Posterior vena cava (tissue), 2 donors: Measurements from ENCODE around the gene F7. TPM values are rescaled to one million over a fixed set of nuclear protein-coding genes. Genes with fewer than 3 reads are reported as not detected.

Experiments used
- DNase-seq: peaks from one replicate; pipeline ENCODE4 v3.0.0-alpha.2; 2020; ENCODE audit warnings: low spot score
- intact Hi-C, 2 donors: fragments of 100-400 bp; cut with DNase I; formaldehyde crosslinking; loops; one replicate each; pipeline versions ENCODE4 v1.14.1 to v1.14.2; 2022 to 2023
- total RNA-seq, 2 donors: library from RNA; stranded (reverse); fragmentation: NEBNext Ultra II Directional; extraction: Animal tissue kit (Norgen Biotek cat#: 25700); gene quantifications; one replicate each; pipeline ENCODE4 v1.2.1, GENCODE V29; 2021
- donor health status: DM: yes; HTN: yes; CAD: no.
- donor health status: DM: yes; HTN: yes; CAD: no.

The F7 gene
- total RNA-seq, 2 donors from 2014 or later, result 0.10 TPM; not detected in 1

DNA sequence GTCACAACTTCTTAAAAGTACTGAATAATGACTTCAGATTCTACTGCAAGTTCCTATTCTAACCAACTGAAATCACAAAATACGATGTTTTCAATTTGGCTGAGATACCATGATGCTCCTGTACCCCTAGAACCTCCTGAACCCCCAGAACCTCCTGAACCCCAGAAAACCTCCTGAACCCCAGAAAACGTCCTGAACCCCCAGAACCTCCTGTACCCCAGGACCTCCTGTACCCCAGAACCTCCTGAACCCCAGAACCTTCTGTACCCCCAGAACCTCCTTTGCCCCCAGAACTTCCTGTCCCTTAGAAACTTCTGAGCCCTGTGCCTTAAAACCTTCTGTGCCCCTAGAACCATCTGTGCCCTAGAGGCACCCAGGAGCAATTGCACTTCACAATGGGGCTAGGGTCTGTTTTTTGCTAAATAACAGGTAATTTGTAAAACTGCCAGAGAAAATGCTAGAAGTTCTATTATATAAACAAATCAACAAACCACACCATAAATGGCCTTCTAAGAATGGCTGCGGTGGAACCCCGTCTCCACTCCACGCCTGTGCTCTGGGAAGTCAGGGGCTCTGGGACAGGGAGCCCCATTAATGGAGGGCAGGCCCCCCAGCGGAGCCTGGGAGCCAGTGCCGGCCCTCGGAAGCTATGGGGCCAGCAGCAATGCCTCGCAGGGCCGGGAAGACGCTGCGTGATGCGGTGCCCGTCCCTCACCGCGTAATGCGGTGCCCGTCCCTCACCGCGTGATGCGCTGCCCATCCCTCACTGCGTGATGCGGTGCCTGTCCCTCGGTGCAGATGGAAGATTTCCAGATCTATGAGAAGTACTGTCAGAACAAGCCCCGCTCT, 21.3 kb upstream of the F7 start:
- DNase-seq, result peak; percentile 48
- intact Hi-C loops, result no loop called here

DNA sequence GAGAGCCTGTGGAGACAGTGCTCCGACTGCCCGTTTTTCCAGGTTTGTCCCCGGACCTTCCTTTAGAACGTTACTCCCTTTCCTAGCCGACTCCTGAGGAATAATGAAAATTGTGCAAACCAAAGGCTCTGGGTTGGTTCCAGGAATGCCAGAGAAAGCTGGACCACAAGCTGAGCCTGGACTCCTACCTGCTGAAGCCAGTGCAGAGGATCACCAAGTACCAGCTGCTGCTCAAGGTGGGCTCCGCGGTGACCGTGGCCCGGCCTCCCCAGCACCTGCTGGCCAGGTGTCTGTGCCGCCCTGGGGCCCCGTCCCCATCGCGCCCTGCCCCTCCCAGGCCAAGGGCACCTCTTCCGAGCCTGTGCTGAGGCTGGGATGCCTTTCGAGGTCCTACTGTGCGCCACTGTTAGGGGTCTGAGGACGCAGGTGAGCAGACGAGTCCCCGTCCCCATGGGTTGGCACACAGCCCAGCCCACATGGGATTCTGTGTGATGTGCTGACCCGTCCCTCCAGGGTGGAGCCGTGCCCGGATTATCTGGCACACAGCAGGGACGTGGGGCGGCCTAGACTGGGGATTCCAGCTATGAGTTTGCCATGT, 20.5 kb upstream of the F7 start:
- intact Hi-C loops, result no loop called here

DNA sequence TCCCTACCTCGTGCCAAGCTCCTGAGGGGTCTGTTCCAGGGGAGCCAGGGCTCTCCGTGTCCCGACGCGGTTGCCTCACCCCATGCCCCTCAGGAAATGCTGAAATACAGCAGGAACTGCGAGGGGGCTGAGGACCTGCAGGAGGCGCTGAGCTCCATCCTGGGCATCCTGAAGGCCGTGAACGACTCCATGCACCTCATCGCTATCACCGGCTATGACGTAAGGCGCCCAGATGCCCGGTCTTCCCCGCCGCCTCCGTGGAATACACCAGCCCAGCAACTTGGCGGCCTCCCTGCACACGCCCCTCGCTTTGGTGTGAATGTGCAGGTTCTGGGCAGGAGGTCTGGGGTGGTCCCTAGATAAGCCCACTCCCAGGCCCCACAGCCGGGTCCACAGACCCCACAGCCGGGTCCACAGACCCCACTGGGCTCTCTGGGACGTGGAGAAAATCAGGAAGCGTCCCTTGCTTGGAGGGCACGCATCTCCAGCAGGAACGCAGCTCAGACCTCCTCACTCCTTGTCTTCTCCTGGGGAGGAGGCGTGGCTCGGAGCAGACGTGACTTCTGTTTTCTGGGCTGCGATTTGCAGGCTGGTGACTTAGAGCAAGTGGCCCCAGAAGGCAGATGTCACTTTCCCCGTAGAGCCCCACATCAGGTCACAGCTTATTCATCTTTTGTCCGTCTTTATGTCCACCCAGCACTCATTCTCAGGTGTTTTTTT, 19.4 kb upstream of the F7 start:
- intact Hi-C loops, result no loop called here
- peak; percentile 71 for DNase-seq

More for the DNA sequence above, 20.5 kb upstream of the F7 start:
- peak; percentile 81 for DNase-seq

DNA sequence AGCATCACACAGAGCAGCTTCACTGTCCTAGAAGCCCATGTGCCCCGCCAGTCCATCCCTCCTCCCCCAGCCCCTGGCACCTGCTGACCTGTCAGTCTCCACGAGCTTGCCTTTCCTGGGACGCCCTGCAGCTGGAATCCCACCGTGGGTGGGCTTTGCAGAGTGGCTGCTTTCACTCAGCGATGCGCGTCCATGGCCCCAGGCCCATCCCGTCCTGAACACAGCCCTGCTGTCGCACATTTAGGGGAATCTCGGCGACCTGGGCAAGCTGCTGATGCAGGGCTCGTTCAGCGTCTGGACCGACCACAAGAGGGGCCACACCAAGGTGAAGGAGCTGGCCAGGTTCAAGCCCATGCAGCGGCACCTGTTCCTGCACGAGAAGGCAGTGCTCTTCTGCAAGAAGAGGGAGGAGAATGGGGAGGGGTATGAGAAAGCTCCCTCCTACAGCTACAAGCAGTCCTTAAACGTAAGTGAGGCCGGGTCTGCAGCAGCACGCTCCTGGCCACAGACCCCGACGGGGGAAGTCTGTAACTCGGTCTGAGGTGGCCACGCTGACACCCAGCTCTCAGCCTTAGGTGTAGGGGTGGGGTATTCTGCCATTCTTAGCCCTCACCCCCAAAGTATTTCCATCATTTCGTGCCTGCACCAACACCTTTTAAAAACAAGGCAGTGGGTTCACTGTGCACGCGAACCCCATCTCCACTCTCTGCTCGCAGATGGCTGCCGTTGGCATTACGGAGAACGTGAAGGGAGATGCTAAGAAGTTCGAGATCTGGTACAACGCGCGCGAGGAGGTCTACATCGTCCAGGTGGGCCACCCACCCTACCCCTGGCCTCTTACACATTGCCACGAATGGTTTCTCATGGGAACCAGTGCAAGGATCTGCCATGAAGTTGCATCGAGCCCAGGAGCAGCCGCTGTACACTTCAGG, 18.3 kb upstream of the F7 start:
- intact Hi-C loops, result no loop called here
- DNase-seq, result peak; percentile 74

DNA sequence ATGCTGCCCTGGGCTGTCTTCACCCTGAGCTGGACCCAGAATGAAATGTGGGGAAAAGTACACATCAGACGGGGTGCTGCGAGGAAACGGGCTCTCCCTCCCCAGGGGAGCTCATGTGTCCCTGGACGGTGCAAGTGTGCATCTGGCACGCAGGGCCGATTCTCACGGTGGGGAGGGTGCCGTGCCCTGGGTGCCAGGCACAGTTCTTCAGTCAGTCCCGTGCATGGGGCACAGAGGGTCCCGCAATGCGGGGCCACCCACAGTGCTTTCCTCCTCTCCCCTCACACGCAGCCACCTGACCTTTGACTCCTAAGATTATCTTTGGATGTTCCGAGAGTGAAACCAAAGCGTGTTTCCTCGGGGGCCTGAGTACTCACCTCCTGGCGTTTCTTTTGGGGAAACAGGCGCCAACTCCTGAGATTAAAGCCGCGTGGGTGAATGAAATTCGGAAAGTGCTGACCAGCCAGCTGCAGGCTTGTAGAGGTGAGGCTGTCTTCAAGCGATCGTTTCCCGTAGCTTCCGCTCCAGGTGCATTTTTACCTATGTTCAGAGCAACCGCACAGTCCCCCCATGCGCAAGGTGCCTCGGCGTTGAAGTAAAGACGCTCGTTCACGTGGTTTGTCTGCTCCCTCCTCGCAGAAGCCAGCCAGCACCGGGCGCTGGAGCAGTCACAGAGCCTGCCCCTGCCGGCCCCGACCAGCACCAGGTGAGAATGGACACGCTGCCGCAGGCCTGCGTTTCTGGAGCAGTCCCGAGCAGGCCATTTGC, 17.5 kb upstream of the F7 start:
- intact Hi-C loops, result no loop called here
- DNase-seq, result peak; percentile 57

DNA sequence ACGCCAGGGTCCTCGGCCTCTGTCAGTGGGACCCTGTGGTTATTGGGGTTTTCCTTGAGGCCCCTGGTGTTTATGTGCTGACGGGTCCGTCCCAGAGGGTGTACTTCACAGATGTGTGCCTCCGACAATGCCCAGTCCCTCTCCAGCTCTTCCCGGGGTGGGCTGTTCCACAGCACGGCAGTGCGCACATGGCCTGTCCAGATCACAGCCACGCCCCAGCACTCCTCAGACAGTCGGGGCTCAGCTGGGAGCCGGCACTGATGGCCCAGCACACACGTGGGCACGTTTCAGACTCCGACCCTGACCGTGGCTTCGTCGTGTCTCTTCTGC, 16.9 kb upstream of the F7 start:
- DNase-seq, result peak; percentile 73
- intact Hi-C loops, result no loop called here

DNA sequence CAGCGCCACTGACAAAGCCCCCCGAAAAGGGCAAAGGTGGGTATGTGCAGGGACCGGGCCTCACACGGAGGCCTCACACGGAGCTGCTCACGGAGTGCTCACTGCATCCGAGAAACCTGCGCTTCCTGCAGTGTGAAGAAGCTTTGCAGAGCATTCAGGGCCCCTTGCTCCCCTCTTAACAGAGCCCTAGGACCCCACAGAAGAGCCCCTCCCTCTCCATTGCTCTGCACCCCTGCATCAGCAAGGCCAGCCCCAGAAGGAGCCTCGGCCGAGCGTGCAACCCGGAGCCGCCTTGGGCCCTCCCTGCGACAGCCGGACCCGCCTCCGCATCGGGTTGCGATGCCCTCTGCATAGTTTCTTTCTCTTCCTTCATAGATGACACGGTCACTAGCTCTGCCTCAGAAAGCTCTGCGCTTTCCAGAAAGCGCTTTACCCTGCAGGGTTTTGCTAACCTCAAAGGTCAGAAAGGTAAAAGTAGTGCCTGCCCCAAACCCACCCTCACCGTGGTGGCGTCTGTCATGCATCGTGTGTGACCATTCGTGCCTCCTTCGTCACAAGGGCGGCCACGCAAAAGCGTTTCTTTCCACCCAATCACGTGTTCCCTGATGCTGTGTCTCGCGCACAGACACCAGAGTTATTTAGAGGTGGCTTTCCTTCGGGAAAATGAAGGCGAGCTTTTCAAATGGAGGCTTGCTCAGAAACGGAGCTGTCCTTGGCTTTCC, 15.7 kb upstream of the F7 start:
- intact Hi-C loops, result no loop called here
- DNase-seq, result peak; percentile 48

DNA sequence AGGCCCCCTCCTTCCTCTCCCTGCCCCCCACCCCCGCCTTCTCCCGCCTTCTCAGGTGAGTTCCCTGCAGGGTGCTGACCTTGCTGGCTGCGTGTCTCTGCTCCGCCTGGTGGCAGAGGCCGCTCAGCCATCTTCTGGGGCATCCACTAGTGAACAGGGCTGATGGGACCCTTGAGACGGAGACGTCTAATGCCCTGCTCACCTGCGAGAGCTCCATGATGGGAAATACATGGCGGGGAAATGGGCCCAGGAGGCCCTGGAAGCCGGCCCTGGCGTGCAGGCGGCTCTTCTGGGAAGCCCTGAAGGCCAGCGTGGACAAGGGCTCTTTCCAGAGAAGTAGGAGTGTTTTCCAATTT, 15.2 kb upstream of the F7 start:
- intact Hi-C loops, result no loop called here
- no peak for DNase-seq

DNA sequence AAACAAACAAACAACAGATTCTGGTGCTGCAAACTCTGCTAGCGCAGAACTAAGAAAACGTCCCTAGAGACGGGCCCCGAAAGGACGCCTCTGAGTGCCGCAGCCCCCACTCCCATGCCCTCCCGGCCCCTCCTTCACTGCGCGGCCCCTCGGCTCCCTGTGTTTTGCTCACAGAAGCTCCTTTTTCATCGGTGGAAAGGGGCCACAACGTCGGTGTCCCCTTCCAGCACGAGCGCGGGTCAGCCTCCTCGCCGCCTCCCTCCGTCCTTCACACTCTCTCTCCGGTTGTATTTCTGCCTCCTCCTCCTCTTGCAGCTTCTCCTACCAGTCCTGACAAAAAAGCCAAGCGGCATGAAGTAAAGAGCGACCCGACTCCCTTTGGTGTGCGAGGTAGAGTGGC, 14.8 kb upstream of the F7 start:
- intact Hi-C loops, result no loop called here
- DNase-seq, result peak; percentile 48

DNA sequence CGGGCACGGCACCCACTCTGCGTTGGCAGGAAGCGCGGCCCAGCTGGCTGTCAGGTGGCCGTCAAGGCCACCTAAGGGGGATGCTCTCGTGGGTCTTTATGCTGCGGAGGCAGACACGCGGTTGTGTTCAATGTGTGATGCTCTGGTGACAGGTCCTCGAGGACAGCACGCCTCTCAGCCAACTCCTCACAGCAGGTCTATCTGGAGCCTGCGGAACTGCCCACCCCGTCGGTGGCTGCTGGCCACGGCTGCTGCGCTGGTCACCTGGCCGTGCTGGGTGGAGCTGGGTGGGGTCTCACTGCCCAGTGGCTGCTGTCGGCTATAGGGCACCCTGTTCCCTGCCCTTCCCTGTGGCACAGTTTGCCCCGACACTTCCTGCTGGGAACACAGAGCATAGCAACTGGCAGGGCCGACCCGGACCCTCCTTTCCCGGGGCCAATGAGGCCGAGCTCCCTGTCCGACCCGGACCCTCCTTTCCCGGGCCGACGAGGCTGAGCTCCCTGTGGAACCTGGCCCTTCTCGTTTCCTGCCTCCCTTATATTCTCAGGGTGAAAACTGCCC, 14.3 kb upstream of the F7 start:
- DNase-seq, result peak; percentile 76
- intact Hi-C loops, result no loop called here

DNA sequence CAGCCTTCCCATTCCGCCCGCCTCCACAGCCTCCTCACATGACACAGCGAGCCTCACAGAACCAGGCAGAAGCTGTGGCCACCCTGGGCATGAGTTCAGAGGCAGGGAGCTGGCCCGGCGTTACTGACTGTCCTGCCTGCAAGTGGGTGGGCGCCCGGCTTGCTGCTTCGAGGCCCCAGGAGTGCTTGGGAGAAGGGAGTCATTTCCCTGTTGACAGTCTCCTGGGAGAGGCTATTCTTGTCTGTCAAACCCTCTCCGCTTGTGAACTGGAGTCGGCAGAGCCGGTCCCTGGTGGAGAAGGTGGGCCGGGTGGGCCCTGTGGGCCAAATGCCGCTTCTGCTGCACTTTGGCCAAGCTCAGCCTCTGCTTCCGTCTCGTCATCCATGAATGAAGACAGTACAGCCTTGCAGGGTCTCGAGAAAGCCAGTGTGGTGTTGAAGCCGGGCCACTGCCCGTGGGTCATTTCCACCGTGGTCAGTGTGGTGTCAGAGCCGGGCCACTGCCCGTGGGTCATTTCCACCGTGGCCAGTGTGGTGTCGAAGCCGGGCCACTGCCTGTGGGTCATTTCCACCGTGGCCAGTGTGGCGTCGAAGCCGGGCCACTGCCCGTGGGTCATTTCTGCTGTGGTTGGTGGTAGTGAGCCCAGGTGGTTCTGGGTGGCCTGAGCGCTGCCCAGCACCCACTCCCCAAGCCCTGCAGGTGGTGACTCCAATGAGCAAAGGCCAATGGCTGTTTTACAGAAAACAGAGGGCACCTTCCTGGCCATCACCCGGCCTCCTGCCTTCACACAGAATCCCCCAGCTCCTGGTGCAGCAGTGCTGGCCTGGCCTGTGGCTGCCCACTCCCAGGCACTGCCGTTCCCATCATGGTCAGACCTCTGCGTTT, 13.5 kb upstream of the F7 start:
- intact Hi-C loops, result no loop called here
- DNase-seq, result peak; percentile 72

DNA sequence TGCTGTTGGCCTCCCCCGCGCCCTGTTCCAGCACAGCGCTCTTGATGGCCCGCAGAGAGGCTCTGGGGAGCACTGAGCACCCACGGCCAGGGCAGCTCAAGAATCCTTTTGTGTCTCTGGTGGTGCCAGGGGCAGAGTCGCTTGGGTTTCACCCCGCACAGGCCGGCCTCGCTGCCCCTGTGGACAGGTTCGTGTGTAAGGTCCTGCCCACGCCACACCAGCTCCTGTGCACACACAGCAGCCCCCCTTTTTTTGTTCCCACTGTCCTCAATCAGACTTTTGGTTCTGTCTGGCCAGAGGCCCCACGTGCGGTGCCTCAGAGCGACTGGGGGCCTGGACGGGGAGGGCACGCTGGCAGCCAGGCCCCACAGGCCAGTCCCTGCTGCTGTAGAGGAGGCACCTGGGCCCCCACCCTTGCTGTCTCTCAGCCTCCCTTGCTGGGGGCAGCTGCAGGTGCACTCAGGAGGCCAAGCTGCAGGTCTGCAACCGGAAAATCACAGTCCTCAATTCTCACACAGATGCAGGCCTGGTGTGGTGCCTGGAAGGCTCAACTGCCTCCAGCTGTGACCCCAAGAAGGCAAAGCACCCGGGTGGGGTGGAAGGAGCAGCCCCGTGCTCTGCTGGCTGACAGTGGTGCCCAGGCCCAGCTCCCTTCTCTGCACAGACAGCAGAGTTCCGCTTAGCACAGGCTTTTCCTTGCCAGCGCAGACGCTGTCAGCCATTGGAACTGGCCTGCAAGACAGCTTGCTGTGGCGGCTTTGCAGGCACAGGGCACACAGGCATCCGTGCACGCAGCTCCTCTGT, 12.6 kb upstream of the F7 start:
- DNase-seq, result no peak
- intact Hi-C loops, result no loop called here

DNA sequence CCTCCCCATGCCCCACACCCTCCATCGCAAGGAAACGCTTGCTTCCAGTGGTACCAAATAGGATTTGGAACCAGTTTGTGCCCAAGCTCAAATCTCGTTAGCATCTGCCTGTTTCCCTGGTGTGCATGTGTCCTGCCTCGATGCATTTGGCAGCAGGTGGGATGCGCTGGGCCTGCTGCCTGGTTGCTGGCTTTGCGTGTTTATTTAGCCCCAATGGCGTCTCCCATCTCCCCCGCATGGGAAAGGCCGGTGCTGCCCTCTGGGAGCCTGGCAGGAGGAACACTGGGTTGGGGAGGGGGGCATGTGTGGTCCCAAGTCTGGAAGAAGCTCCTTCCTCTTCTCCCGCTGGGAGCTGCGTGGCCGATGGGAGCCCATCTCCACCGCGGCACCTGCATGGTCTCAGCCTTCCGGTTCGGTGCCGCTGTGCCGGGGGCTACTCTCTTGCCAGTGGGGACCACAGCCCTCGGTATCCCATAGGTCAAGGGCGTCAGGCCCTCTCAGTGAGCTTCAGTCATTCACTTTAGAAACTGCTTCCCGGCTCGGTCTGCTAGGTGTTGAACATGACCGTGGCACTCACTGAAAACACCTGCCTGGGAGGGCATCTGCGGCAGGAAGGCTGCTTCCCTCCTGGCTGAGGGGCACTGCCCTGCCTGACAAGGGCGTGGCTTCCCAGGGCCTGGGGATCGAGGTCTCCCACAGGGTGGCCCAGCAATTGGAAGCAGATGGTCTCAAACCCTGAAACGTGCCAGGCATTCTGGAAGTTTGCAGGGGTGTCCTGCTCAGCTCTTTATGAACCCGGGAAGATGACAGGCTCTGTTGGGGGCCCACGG, 11.8 kb upstream of the F7 start:
- DNase-seq, result no peak
- intact Hi-C loops, result no loop called here

DNA sequence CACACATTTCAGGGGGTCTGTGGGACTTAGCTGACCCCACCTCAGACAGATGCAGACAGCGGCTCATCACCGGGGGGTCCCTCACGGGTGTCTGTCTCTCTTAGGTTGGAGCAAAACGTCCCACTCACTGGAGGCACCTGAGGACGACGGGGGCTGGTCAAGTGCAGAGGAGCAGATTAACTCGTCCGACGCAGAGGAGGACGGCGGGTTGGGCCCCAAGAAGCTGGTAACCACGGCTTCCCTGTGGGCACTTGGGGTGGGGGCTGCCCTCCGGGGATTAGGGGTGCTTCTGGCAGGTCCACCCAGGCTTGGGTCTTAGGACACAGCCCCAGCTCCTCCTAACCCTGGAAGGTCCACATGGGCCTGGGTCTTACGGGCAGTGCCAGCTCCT, 11.2 kb upstream of the F7 start:
- intact Hi-C loops, result no loop called here
- no peak for DNase-seq
